Measurements from ENCODE around the gene TAAR2.

Gene TAAR2

DNA sequence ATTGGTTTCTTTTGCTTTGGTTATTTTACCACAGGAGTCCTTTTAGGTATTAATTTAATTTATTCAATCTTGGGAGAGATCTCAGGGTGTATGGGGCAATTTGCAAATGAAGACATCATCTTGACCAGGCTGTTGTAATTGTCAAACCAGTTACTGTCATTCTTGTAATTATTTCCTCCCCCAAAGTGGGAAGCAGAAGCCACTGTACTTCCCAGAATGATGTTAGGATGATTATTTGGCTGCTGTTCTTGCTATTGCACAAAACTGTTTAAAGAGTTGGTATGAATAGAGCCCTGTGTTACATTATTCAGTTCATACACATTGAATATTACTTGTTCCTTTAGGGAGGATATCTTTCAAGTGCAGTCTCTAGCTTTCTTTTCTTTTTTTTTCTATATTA, 52.3 kb downstream of the TAAR2 start:
- intact Hi-C loops (cut with DNase I; ENCODE audit: low total_unique reads), result no loop called here
- H3K9me3 ChIP-seq, result no peaks in the 10 kb centered on the region
- no peak for TF ChIP-seq CTCF (IDR thresholded peaks at IDR 0.05)
- no peak for DNase-seq
- H3K36me3 ChIP-seq, result no peaks in the 10 kb centered on the region
- no peak overlapping the region for H3K27ac ChIP-seq
- no peak overlapping the region for H3K4me3 ChIP-seq
- H3K27me3 ChIP-seq, result peaks cover 0 to 2% of the 10 kb centered on the region in 2 donors
- no peaks in the 10 kb centered on the region for H3K4me1 ChIP-seq

DNA sequence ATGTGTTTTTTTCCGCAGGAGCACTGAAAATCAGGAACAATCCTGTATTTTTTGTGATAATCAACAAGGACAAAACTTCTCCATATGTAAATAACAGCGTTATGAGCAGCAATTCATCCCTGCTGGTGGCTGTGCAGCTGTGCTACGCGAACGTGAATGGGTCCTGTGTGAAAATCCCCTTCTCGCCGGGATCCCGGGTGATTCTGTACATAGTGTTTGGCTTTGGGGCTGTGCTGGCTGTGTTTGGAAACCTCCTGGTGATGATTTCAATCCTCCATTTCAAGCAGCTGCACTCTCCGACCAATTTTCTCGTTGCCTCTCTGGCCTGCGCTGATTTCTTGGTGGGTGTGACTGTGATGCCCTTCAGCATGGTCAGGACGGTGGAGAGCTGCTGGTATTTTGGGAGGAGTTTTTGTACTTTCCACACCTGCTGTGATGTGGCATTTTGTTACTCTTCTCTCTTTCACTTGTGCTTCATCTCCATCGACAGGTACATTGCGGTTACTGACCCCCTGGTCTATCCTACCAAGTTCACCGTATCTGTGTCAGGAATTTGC, 53.8 kb downstream of the TAAR2 start, which contains the start of gene TAAR6:
TSS of gene TAAR6 (plus strand) at position 102 of the 557 bp plus-strand sequence. CDS start at position 102, 0 bp downstream.
- intact Hi-C loops (cut with DNase I; ENCODE audit: low total_unique reads), result no loop called here
- H3K27ac ChIP-seq, result no peak within 1 kb of the TSS
- no peak for TF ChIP-seq CTCF (IDR thresholded peaks at IDR 0.05)

GRCh38 chr6:132569170-132569569, 54.9 kb downstream of the TAAR2 start:
- no peak for TF ChIP-seq CTCF (IDR thresholded peaks at IDR 0.05)
- Histone ChIP-seq H3K36me3 (no peaks in the 10 kb centered on the region), H3K27ac (no peak overlapping the region), H3K9me3 (no peaks in the 10 kb centered on the region), H3K4me3 (no peak overlapping the region), H3K27me3 (peaks cover 0 to 2% of the 10 kb centered on the region in 2 donors), H3K4me1 (no peaks in the 10 kb centered on the region)
- DNase-seq, result no peak
- intact Hi-C loops (cut with DNase I; ENCODE audit: low total_unique reads), result no loop called here

More for the DNA sequence above, 53.8 kb downstream of the TAAR2 start, which contains the start of gene TAAR6:
- H3K4me3 ChIP-seq, result no peak within 1 kb of the TSS
- H3K36me3 ChIP-seq, result no peaks in the 10 kb centered on the region
- peaks cover 0 to 2% of the 10 kb centered on the region in 2 donors for H3K27me3 ChIP-seq
- H3K4me1 ChIP-seq, result no peaks in the 10 kb centered on the region
- H3K9me3 ChIP-seq, result no peaks in the 10 kb centered on the region
- DNase-seq, result no peak

GRCh38 chr6:132568611-132569010, 55.5 kb downstream of the TAAR2 start:
- no peaks in the 10 kb centered on the region for H3K9me3 ChIP-seq
- no peak for TF ChIP-seq CTCF (IDR thresholded peaks at IDR 0.05)
- no peak for DNase-seq
- H3K36me3 ChIP-seq, result no peaks in the 10 kb centered on the region
- no peaks in the 10 kb centered on the region for H3K4me1 ChIP-seq
- no peak overlapping the region for H3K4me3 ChIP-seq
- no peak overlapping the region for H3K27ac ChIP-seq
- intact Hi-C loops (cut with DNase I; ENCODE audit: low total_unique reads), result no loop called here
- peaks cover 0 to 2% of the 10 kb centered on the region in 2 donors for H3K27me3 ChIP-seq

GRCh38 chr6:132567566-132567965, 56.5 kb downstream of the TAAR2 start:
- no peak for TF ChIP-seq CTCF (IDR thresholded peaks at IDR 0.05)
- no peak for DNase-seq
- Histone ChIP-seq H3K4me1 (no peaks in the 10 kb centered on the region), H3K36me3 (no peaks in the 10 kb centered on the region), H3K9me3 (no peaks in the 10 kb centered on the region), H3K27ac (no peak overlapping the region), H3K4me3 (no peak overlapping the region), H3K27me3 (peaks cover 0 to 2% of the 10 kb centered on the region in 2 donors)
- intact Hi-C loops (cut with DNase I; ENCODE audit: low total_unique reads), result no loop called here

Data from tibial artery (tissue), 4 donors.